Hematopoietic multipotent progenitor cell (in vitro differentiated cells): ENCODE data around the gene TMEM178B. TPM values are rescaled to one million over a fixed set of nuclear protein-coding genes. Genes with fewer than 3 reads are reported as not detected.
"Not testable (repeated sequence)": the region's sequence is repeated elsewhere in the genome, so short reads cannot be mapped to it uniquely, and the experiment has no call there.

Source experiments
- DNase-seq, 3 donors: peaks; one replicate each; pipeline ENCODE4 v3.0.0-alpha.2; 2011 to 2015; ENCODE audit warnings: low read depth in 2 of 3, low spot score in 2 of 3
- total RNA-seq: library from RNA; depleted of rRNA; stranded (reverse); fragments of >200 nt; gene quantifications from one replicate; pipeline ENCODE4 v1.2.3, GENCODE V29; 2012

TMEM178B gene
- under 0.01 TPM for total RNA-seq

GRCh38 chr7:141073641-141074161 lies at the start of gene TMEM178B:
Gene TMEM178B (plus strand): TSS chr7:141074064.
- no peak for DNase-seq

GRCh38 chr7:141024668-141025067 lies 49.2 kb upstream of the TMEM178B start:
- DNase-seq, result no peak

- no peak for DNase-seq
These were observed 46.8 kb upstream of the TMEM178B start for GRCh38 chr7:141027043-141027442.

DNA sequence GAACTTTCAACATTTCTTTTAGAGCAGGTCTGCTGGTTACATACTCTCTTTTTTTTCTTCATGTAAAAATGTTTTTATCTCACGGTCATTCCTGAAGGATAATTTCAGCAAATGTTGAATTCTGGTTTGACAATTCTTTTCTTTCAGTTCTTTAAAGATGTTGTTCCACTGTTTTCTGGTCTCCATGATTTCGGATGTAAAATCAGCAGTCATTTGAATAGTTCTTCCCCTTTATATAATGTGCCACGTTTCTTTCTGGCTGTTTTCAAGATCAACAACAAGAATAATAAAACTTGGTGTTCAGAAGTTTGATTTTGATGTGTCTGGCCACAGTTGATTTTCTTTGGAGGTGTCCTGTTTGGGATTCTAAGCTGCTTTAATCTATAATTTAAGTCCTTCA lies 45.1 kb upstream of the TMEM178B start:
- no peak for DNase-seq

GRCh38 chr7:141032539-141033323 lies 41.1 kb upstream of the TMEM178B start:
- DNase-seq, result not testable (repeated sequence)

- DNase-seq, result not testable (repeated sequence)
These were observed 35.8 kb upstream of the TMEM178B start for GRCh38 chr7:141038100-141038499.

- DNase-seq, result no peak
These were observed 34.5 kb upstream of the TMEM178B start for GRCh38 chr7:141039376-141039775.

GRCh38 chr7:141042222-141043193 lies 31.4 kb upstream of the TMEM178B start:
- DNase-seq, result no peak

DNA sequence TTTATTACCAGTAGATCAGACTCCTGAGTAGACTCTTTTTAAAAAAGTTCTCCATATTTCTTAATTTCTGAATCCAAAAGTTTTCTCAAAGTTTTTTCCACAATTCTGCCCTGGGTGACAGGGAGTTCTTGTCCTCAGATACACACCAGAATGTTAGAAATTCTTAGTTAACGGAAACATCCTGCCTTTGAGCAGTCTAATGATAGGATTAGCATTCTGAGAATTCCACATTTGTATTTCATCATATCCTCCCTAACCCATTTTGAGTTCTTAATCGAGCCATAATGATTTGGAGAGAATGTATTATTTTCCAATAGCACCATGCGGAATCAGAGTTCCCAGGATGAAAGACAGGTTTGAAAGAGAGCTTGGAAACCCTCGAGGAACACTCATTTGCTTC lies 30.2 kb upstream of the TMEM178B start:
- no peak for DNase-seq

DNA sequence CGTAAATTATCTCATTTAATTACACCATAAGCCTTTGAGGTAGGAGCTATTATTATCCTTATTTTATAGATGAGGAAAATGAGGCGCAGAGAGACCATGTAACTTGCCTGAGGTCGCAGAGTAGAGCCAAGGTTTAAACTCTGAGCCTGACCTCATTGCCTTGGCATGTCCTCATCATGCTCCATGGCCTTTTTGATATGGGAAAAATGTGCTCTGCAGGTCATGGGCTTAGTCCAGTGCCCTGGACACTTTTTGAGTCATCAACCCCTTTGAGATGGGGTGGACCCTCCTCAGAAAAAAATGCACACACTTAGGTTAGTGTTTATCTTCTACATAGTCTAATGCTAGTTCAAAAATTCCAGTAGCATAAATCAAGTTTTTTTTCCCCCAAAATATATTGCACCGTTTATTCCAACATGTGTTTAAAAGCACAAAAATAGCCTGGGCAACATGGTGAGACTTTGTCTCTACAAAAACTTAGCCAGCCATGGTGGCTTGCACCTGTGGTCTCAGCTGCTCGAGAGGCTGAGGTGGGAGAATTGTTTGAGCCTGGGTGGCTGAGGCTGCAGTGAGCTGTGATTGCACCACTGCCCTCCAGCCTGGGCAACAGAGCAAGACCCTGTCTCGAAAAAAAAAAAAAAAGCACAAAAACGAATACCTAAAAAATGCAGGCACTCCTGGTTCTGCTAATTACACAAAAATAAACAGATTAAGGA lies 28.6 kb upstream of the TMEM178B start:
- no peak for DNase-seq

DNA sequence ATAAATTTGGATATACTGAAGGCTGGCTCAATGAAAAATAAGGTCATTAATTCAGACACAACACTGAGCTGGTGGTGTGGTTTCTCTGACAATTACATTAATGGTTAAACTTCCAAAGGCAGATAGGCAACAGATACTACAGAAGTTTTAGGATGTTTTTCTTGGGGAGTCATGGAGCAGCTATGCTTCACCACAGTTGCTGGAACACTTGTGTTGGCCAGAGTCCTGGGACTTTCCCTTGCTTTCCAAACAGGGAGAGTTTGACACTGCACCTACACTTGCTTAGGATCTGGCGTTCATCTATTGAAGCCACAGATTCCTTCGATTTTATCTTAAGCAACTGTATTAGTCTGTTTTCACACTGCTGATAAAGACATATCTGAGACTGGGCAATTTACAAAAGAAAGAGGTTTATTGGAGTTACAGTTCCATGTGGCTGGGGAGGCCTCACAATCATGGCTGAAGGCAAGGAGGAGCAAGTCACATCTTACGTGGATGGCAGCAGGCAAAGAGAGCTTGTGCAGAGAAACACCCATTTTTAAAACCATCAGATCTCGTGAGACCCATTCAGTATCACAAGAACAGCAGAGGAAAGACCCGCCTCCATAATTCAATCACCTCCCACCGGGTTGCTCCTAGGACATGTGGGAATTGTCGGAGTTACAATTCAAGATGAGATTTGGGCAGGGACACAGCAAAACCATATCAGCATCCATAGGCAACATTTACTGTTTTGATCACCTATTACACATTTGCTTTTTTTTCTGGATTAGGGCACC lies 27.8 kb upstream of the TMEM178B start:
- no peak for DNase-seq

DNA sequence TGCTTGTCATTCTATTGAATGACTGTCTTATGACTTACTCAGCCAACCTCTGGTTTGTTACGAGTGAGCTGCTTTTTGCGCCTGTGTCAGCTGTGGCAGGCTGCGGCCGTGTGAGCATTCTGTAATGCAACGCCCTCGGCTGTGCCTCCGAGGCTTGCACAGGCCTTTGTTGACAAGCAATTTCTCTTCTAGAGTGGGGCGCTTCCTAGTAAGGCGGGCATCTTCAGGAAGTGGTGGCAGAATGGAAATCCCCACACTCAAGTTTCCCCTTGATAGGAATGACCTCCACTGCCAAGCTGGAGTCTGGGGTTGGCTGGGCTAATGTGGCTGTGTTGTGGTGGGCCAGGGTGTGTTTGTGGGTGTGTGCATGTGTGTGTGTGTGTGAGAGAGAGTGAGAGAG lies 20.2 kb upstream of the TMEM178B start:
- DNase-seq, result peak in 2 of 3 donors; percentile 64

DNA sequence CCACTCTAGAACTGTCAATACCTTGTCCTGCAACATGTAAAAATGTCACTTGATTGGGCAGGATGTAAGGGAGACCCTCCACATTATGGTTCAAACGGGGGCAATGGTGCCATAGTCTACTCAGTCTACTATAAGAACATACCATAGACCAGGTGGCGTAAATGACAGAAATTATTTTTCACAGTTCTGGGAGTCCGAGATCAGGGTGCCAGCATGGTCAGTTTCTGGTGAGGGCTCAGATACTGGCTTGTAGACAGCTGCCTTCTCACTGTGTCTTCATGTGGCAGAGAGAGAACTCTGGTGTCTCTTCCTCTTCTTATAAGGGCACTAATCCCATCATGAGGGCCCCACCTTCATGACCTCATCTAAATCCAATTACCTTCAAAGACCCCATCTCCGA lies 18.7 kb upstream of the TMEM178B start:
- no peak for DNase-seq

DNA sequence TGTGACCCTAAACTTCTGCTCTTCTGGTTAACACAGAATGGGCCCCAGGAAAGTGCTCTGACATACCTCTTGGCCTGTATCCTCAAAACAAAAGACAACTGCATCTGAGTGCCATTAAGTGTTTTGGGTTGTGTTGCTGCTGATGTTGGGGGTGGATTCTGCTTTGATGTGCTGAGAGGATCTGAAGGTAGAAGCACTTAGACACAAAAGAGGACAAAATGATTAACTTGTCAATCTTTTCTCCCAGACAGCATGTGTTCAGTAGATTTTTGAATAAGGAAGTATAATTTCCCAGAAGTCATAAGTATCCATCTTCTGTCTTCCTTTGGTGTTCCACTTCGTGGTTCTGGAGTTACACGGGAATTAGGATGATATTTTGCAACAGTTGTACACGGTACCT lies 16.1 kb upstream of the TMEM178B start:
- no peak for DNase-seq

DNA sequence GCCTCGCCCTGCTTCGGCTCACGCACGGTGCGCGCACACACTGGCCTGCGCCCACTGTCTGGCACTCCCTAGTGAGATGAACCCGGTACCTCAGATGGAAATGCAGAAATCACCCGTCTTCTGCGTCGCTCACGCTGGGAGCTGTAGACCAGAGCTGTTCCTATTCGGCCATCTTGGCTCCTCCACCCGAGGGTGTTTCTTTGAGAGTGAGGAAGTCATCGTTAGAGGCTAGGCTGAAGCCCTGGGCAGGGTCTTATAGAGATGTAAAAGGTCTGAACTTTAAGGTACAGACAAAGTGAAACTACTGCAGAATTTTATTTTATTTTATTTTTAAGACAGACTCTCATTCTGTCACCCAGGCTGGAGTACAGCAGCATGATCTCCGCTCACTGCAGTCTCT lies 6.0 kb upstream of the TMEM178B start:
- DNase-seq, result not testable (repeated sequence)

DNA sequence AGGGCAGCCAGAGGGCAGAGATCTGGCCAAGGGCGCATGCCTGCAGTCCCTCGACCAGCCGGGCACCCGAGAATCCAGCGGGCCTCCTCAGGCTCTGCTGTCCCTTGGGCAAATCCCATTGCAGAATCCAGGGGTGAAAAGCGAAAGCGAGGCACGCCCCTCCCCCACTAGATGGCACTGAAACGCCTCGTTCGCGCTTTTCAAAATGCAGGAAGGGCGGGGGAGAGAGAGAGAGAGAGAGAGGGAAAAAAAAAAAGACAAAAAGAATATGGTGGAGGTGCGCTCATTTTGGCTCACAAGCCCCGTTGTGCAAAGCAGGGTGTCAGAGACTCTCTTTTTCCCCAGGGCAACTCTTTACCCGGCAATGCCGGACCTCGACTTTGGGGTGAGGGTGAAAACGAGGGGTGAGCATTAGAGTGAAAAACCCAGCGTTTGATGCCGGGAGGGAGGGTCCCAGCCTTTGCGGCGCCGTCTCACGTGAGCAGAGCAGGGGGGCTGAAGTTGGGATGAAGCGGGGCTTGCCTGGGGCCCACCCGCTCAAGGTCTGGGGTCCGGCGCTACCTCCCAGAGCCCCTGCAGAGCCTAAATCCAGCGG lies 2.5 kb upstream of the TMEM178B start:
- peak in 2 of 3 donors; percentile 23 to 31 for DNase-seq

DNA sequence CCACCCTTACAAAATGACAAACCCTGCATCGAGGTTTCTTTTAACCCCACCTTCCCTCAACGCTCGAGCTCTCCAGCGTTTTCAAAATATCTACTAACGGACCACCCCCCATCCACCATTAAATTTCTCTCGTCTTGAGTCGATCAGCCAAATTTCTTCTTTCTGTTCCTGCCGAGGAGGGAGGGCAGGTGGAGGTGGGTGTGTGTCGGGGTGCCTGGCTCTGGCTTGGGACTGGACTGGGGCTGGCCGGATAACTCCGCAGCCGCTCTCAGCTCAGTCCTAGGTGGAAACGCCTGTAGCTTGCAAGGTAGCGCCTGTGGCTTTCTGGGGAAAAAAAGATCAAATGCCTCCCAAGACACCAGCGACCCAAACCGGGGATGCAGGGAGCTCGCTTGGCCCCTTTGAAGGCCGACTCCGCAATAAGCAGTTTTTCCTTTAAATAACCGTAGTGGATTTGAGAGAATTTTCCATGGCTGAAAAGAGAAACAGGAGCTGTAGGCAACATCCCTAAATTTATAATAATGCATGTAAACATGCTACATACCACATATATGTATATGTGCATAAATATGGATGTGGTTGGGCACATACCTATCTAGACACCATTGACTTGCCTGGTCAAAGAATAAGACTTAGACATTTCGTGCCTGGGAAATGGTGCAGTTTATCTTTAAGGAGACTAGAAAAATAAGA lies 1.9 kb upstream of the TMEM178B start:
- DNase-seq, result no peak

GRCh38 chr7:141072548-141073172 lies 1.2 kb upstream of the TMEM178B start:
- peak in 2 of 3 donors; percentile 28 to 62 for DNase-seq
